Karpas-422 (cell line): ENCODE measurements around the gene TACR1. TPM values are rescaled to one million over a fixed set of nuclear protein-coding genes. Genes with fewer than 3 reads are reported as not detected.
A peak's percentile ranks its signal among the peaks of the same experiment; 100 is the strongest.

Source experiments
- DNase-seq: peaks from one replicate; pipeline ENCODE4 v3.0.0-alpha.2; 2015
- H2AFZ ChIP-seq: fragments of 200-600 bp; sonication (generic); 2 replicates; pipeline ENCODE4 v1.6.1; 2014; ENCODE audit warnings: antibody characterized with exemption, low read length, mixed read lengths
- H3K27ac ChIP-seq: fragments of 200-600 bp; sonication (generic); 2 replicates; pipeline ENCODE4 v1.5.1; 2014; ENCODE audit warnings: mild to moderate bottlenecking, low read length, moderate library complexity
- H3K27me3 ChIP-seq: fragments of 200-600 bp; sonication (generic); 2 replicates; pipeline ENCODE4 v1.6.1; 2014; ENCODE audit warnings: low read length, mixed read lengths
- H3K36me3 ChIP-seq: fragments of 200-600 bp; sonication (generic); 2 replicates; pipeline ENCODE4 v1.6.1; 2014; ENCODE audit warnings: low read length, mixed read lengths; ENCODE audit not compliant: insufficient read depth
- H3K4me1 ChIP-seq: fragments of 200-600 bp; sonication (generic); 2 replicates; pipeline ENCODE4 v1.6.1; 2014; ENCODE audit warnings: mild to moderate bottlenecking, low read length, mixed read lengths
- H3K4me2 ChIP-seq: fragments of 200-600 bp; sonication (generic); 2 replicates; pipeline ENCODE4 v1.6.1; 2014; ENCODE audit warnings: low read length, low read depth, mild to moderate bottlenecking; ENCODE audit not compliant: poor library complexity, severe bottlenecking
- H3K4me3 ChIP-seq: fragments of 200-600 bp; sonication (generic); 2 replicates; pipeline ENCODE4 v1.5.1; 2014; ENCODE audit warnings: mild to moderate bottlenecking, antibody characterized with exemption, low read length, mixed read lengths
- H3K79me2 ChIP-seq: fragments of 200-600 bp; sonication (generic); 2 replicates; pipeline ENCODE4 v1.6.1; 2014; ENCODE audit warnings: mild to moderate bottlenecking, low read length, mixed read lengths
- H3K9ac ChIP-seq: fragments of 200-600 bp; sonication (generic); 2 replicates; pipeline ENCODE4 v1.6.0; 2014; ENCODE audit warnings: low read length
- H3K9me2 ChIP-seq: fragments of 200-600 bp; sonication (generic), shearing (Covaris generic); replicated peaks from 2 replicates; pipeline ENCODE4 v1.6.0; 2014; ENCODE audit warnings: mild to moderate bottlenecking, low read length, moderate library complexity; ENCODE audit not compliant: insufficient read depth
- H3K9me3 ChIP-seq: fragments of 300-700, 200-600 bp; sonication (generic); 2 replicates; pipeline ENCODE4 v1.6.1; 2014; ENCODE audit warnings: low read length, mixed read lengths
- H4K20me1 ChIP-seq: fragments of 200-600 bp; sonication (generic); 2 replicates; pipeline ENCODE4 v1.6.1; 2014; ENCODE audit warnings: mild to moderate bottlenecking, antibody characterized with exemption, low read length, low read depth; ENCODE audit not compliant: insufficient read depth
- total RNA-seq: library from RNA; depleted of rRNA; stranded (reverse); fragments of >200 nt; shearing (Covaris generic); gene quantifications from 2 replicates; pipeline ENCODE4 v1.2.3, GENCODE V29; 2014; ENCODE audit warnings: low replicate concordance

The TACR1 gene
- total RNA-seq, 1 experiment from 2014 or later, result not detected

DNA sequence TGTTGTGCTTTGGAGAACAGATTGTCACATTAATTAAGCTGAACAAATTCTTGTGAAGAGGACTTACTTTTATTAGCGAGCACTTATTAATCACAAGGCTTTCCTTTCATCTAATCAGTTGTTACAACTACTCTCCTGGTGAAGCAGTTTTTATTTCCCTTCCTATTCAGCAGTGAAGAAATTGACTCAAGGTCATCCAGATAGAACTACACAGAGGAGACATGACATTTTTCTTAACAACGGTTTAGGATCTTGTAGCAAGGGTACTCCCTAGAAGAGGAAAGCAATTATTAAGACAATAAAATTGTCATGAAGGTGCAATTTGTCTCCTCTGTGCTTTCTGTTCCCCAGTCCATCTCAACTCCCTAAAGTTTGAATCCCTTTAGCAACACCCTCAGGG, 179.5 kb downstream of the TACR1 start:
- no peaks in the 10 kb centered on the region for H3K9me3 ChIP-seq
- no peak overlapping the region for H3K4me2 ChIP-seq
- H3K79me2 ChIP-seq, result no peaks in the 10 kb centered on the region
- no peaks in the 10 kb centered on the region for H4K20me1 ChIP-seq
- no peak overlapping the region for H3K27ac ChIP-seq
- no peaks in the 10 kb centered on the region for H3K36me3 ChIP-seq
- H3K4me1 ChIP-seq, result no peaks in the 10 kb centered on the region
- no peak overlapping the region for H3K9ac ChIP-seq
- no peaks in the 10 kb centered on the region for H3K27me3 ChIP-seq
- H3K4me3 ChIP-seq, result no peak overlapping the region
- no peak for DNase-seq
- no peak overlapping the region for H2AFZ ChIP-seq
- H3K9me2 ChIP-seq, result no peaks in the 10 kb centered on the region

DNA sequence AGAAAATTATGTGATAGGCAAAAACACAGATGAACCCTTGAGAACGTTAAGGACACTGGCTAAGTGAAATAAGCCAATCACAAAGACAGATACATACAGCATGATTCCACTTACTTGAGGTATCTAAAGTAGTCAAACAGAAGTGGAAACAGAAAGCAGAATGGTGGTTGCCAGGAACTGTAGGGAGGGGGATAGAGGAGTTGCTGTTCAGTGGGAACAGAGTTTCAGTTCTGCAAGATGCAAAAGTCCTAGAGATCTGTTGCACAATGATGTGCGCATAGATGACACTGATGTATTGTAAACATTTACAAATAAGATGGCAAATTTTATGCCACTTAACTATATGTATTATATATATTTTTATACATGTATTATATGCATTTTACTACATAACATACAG, 181.2 kb downstream of the TACR1 start:
- H2AFZ ChIP-seq, result no peak overlapping the region
- no peaks in the 10 kb centered on the region for H3K9me3 ChIP-seq
- H3K4me2 ChIP-seq, result no peak overlapping the region
- no peak overlapping the region for H3K27ac ChIP-seq
- H3K79me2 ChIP-seq, result no peaks in the 10 kb centered on the region
- no peak overlapping the region for H3K9ac ChIP-seq
- H3K9me2 ChIP-seq, result no peaks in the 10 kb centered on the region
- no peaks in the 10 kb centered on the region for H3K36me3 ChIP-seq
- DNase-seq, result no peak
- H4K20me1 ChIP-seq, result no peaks in the 10 kb centered on the region
- H3K4me3 ChIP-seq, result no peak overlapping the region
- H3K4me1 ChIP-seq, result no peaks in the 10 kb centered on the region
- H3K27me3 ChIP-seq, result no peaks in the 10 kb centered on the region

DNA sequence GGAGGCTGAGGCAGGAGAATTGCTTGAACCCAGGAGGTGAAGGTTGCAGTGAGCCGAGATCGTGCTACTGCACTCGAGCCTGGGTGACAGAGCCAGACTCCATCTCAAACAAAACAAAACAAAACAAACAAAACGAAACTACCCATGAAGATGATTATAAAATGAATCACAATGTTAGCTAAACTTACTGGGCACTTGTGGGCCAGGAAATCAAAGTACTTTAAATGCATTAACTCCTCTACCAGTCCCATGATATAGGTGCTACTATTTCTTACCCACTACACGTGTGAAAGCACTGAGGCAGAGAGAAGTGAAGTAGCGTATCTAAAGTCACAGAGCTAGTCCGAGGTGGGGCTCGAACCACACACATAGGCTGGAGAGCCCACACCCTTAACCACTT, 187.2 kb downstream of the TACR1 start:
- Histone ChIP-seq H3K4me1 (no peaks in the 10 kb centered on the region), H3K4me2 (no peak overlapping the region), H3K4me3 (no peak overlapping the region), H3K9ac (no peak overlapping the region), H3K79me2 (no peaks in the 10 kb centered on the region), H2AFZ (no peak overlapping the region), H3K36me3 (no peaks in the 10 kb centered on the region), H3K27ac (no peak overlapping the region), H3K27me3 (no peaks in the 10 kb centered on the region), H3K9me2 (no peaks in the 10 kb centered on the region), H3K9me3 (no peaks in the 10 kb centered on the region), H4K20me1 (no peaks in the 10 kb centered on the region)
- no peak for DNase-seq

DNA sequence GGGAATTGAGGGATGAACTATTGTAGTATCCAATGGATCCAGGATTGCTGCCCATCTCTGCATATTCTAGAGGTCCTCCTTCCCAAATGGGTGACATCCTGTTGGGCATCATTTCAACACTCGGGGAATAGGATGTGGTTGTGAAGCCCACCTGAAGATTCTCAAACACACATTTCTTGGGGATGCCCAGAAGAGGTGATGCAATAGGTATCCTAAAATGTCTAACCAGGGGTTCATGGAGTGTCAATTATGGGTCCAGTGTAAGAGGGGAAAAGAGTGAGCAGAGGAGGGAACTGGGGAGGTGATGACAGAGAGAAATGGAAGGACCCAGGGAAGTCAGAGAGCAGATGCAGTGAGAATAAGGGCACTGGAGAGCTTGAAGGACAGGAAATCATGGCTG, 188.7 kb downstream of the TACR1 start:
- no peak for DNase-seq
- no peak overlapping the region for H2AFZ ChIP-seq
- H3K9me3 ChIP-seq, result no peaks in the 10 kb centered on the region
- H3K27ac ChIP-seq, result no peak overlapping the region
- H3K36me3 ChIP-seq, result no peaks in the 10 kb centered on the region
- no peaks in the 10 kb centered on the region for H3K4me1 ChIP-seq
- H3K9me2 ChIP-seq, result no peaks in the 10 kb centered on the region
- H3K79me2 ChIP-seq, result no peaks in the 10 kb centered on the region
- no peak overlapping the region for H3K4me3 ChIP-seq
- no peak overlapping the region for H3K4me2 ChIP-seq
- no peaks in the 10 kb centered on the region for H4K20me1 ChIP-seq
- H3K9ac ChIP-seq, result no peak overlapping the region
- H3K27me3 ChIP-seq, result no peaks in the 10 kb centered on the region

DNA sequence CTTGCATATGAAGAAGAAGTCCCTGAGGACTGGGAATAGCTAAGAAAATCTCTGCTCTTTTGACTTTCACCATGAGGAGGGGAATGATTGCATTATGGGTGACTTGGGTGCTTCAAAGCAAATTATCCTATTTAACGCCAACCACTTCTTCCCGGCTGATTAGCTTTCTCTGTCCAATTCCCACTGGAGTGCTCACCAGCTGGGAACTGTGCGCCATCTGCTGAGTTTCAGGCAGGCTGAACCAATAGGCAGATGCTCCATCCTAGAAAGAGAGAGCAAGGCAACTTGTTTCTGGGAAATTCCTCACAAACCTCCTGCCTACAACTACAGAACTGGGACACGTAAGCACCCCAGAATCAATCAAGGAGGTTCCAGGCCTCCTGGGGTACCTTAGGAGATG, 191.5 kb downstream of the TACR1 start:
- no peak for DNase-seq
- Histone ChIP-seq H3K27ac (no peak overlapping the region), H3K79me2 (no peaks in the 10 kb centered on the region), H3K36me3 (no peaks in the 10 kb centered on the region), H3K4me1 (no peaks in the 10 kb centered on the region), H4K20me1 (no peaks in the 10 kb centered on the region), H3K9me2 (no peaks in the 10 kb centered on the region), H3K9me3 (no peaks in the 10 kb centered on the region), H2AFZ (no peak overlapping the region), H3K27me3 (no peaks in the 10 kb centered on the region), H3K9ac (no peak overlapping the region), H3K4me2 (no peak overlapping the region), H3K4me3 (no peak overlapping the region)

DNA sequence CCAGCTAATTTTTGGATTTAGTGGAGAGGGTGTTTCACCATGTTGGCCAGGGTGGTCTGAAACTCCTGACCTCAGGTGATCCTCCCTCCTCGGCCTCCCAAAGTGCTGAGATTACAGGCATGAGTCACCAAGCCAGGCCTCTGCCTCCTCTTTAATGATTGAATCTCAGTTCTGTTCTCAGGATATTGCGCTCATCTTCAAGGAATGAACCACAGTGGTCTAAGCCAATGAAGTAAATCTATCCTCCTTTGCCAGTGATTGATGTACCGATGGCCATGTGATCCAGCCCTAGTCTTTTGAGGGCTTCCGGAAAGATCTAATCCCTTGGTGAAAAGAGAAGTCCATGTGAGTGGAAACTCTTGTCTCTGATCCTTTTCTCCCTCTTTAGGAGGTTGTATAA, 192.3 kb downstream of the TACR1 start:
- H3K9me2 ChIP-seq, result no peaks in the 10 kb centered on the region

DNA sequence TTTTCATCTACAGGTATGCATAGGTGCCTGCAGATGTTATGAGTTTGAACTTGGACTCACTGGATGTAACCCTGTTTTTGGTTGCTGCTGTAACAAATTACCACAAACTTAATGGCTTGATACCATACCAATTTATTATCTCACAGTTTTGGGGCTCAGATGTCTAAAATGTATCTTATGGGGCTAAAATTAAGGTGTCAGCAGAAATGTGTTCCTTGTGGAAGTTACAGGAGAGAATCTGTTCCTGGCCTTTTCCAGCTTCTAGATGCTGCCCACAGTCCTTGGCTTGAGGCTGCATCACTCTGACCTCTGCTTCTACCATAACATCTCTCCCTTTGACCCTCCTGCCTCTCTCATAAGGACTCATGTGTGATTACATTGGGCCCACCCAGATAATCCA, 193.3 kb downstream of the TACR1 start:
- Histone ChIP-seq H3K27me3 (no peaks in the 10 kb centered on the region), H3K4me2 (no peak overlapping the region), H3K4me3 (no peak overlapping the region), H3K4me1 (no peaks in the 10 kb centered on the region), H2AFZ (no peak overlapping the region), H4K20me1 (no peaks in the 10 kb centered on the region), H3K27ac (no peak overlapping the region), H3K9me3 (no peaks in the 10 kb centered on the region), H3K9ac (no peak overlapping the region), H3K36me3 (no peaks in the 10 kb centered on the region), H3K9me2 (no peaks in the 10 kb centered on the region), H3K79me2 (no peaks in the 10 kb centered on the region)
- DNase-seq, result no peak

More for the DNA sequence above, 192.3 kb downstream of the TACR1 start:
- Histone ChIP-seq H3K36me3 (no peaks in the 10 kb centered on the region), H3K4me3 (no peak overlapping the region), H3K4me1 (no peaks in the 10 kb centered on the region), H3K27me3 (no peaks in the 10 kb centered on the region), H3K79me2 (no peaks in the 10 kb centered on the region), H3K4me2 (no peak overlapping the region), H3K9ac (no peak overlapping the region), H3K27ac (no peak overlapping the region), H2AFZ (no peak overlapping the region), H4K20me1 (no peaks in the 10 kb centered on the region), H3K9me3 (no peaks in the 10 kb centered on the region)
- no peak for DNase-seq

DNA sequence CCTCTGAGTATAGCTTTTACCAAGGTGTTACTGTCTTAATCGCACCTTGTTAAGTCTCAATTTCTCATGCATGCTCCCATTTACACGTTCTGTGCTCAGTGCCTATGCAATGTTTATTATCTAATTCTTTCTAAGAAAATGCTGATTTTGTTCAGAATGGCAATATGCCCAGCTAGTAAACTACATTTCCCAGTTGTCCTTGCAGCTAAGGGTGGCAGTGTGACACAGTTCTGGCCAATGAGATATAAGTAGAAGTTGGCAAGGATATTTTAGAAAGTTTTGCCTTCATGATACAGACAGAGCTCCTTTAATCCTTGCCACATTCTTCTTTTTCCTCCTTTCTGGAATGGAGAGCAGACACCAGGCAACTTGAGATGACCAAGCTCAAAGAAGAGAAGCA, 195.5 kb downstream of the TACR1 start:
- Histone ChIP-seq H2AFZ (no peak overlapping the region), H3K9me3 (no peaks in the 10 kb centered on the region), H3K36me3 (no peaks in the 10 kb centered on the region), H3K4me2 (no peak overlapping the region), H4K20me1 (no peaks in the 10 kb centered on the region), H3K9me2 (no peaks in the 10 kb centered on the region), H3K27ac (no peak overlapping the region), H3K4me3 (no peak overlapping the region), H3K9ac (no peak overlapping the region), H3K27me3 (no peaks in the 10 kb centered on the region), H3K4me1 (no peaks in the 10 kb centered on the region), H3K79me2 (no peaks in the 10 kb centered on the region)
- peak; percentile 52 for DNase-seq

DNA sequence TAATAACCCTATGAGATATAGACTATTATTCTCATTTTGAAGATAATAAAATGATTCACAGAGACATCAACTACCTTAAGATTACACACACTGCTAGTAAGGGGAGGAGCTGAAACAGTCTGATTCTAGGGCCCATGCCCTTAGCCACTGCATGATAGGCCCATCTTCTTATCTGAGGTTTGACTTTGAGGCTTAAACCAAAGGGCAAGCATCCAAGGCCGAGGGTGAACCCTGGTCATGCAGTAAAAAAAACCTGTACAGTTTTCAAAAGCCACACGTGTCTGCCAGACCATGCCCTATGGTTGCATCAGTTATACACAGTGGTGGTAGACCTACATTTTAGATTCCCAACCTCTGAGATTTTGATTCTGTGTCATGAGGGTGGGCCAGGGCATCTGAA, 196.0 kb downstream of the TACR1 start:
- Histone ChIP-seq H3K4me2 (no peak overlapping the region), H3K36me3 (no peaks in the 10 kb centered on the region), H3K9ac (no peak overlapping the region), H3K4me3 (no peak overlapping the region), H3K27me3 (no peaks in the 10 kb centered on the region), H3K79me2 (no peaks in the 10 kb centered on the region), H3K4me1 (no peaks in the 10 kb centered on the region), H4K20me1 (no peaks in the 10 kb centered on the region), H3K9me2 (no peaks in the 10 kb centered on the region), H3K9me3 (no peaks in the 10 kb centered on the region), H2AFZ (no peak overlapping the region), H3K27ac (no peak overlapping the region)
- DNase-seq, result no peak
